GM12878 (cell line): ENCODE results near the gene NMRK1. TPM values are rescaled to one million over a fixed set of nuclear protein-coding genes. Genes with fewer than 3 reads are reported as not detected.

ENCODE experiments used
- ATAC-seq: fragments of 200-7000 bp; cut with Tn5 transposase; 3 replicates; pipeline ENCODE4 v1.9.1; 2020; ENCODE audit warnings: mild to moderate bottlenecking, moderate library complexity
- BruUV-seq: library from RNA; stranded (reverse); fragments of 400-500 nt; replicated peaks from 2 replicates; lab custom pipeline; 2021; lab: Mats Ljungman, UMichigan
- CTCF ChIA-PET: fragments of 300-600 bp; sonication (Branson Sonifier 250); formaldehyde crosslinking; extraction: SDS; loops from one replicate; lab custom pipeline; 2021; ENCODE audit warnings: inconsistent platforms; lab: Yijun Ruan, JAX
- POLR2A ChIA-PET: fragments of 350-600 bp; formaldehyde crosslinking; extraction: SDS; loops from one replicate; lab custom pipeline; 2021; ENCODE audit warnings: inconsistent platforms; lab: Charles Lee
- RAD21 ChIA-PET: fragments of 300-600 bp; sonication (Branson Sonifier 250); formaldehyde crosslinking; loops from one replicate; lab custom pipeline; 2023; ENCODE audit warnings: antibody characterized with exemption; ENCODE audit not compliant: unreplicated experiment; lab: Charles Lee
- SMC1A ChIA-PET: fragments of 300-600 bp; sonication (Branson Sonifier 250); formaldehyde crosslinking; loops from one replicate; lab custom pipeline; 2023; ENCODE audit not compliant: unreplicated experiment, uncharacterized antibody; lab: Charles Lee
- DNase-seq: peaks from one replicate; pipeline ENCODE4 v3.0.0-alpha.2; 2011; ENCODE audit warnings: low read depth, low spot score
- FAIRE-seq: peaks from 3 replicates; lab custom pipeline; 2011; peaks lifted over from hg19 to GRCh38; lab: Jason Lieb, UNC
- H2AFZ ChIP-seq: 2 replicates; pipeline ENCODE4 v1.6.0; 2011; ENCODE audit warnings: low read depth, low read length, control low read depth; ENCODE audit not compliant: control insufficient read depth
- H3K27ac ChIP-seq: 2 replicates; pipeline ENCODE4 v1.5.1; 2011; ENCODE audit warnings: control low read depth; ENCODE audit not compliant: control insufficient read depth, insufficient read depth
- H3K27me3 ChIP-seq, 2 experiments: replicated peaks in 1 of 2; 2 replicates each; pipeline versions ENCODE4 v1.6.0 to v1.6.1; 2011; ENCODE audit warnings: low read length in 1 of 2; ENCODE audit not compliant: control insufficient read depth in 2 of 2, insufficient read depth in 2 of 2
- H3K36me3 ChIP-seq, 2 experiments: 2 replicates each; pipeline ENCODE4 v1.5.1; 2011; ENCODE audit warnings: low read length in 1 of 2; ENCODE audit not compliant: control insufficient read depth in 2 of 2, insufficient read depth in 2 of 2
- H3K4me1 ChIP-seq: 2 replicates; pipeline ENCODE4 v1.6.1; 2011; ENCODE audit warnings: mild to moderate bottlenecking, low read length, moderate library complexity, mixed read lengths; ENCODE audit not compliant: control insufficient read depth, insufficient read depth
- H3K4me2 ChIP-seq: 2 replicates; pipeline ENCODE4 v1.6.0; 2011; ENCODE audit warnings: control low read depth; ENCODE audit not compliant: control insufficient read depth, insufficient read depth
- H3K4me3 ChIP-seq: fragments of 200-600 bp; sonication (generic); 2 replicates; pipeline ENCODE4 v1.5.1; 2016
- H3K79me2 ChIP-seq: 2 replicates; pipeline ENCODE4 v1.6.0; 2011; ENCODE audit warnings: low read length; ENCODE audit not compliant: control insufficient read depth, insufficient read depth
- H3K9ac ChIP-seq: 2 replicates; pipeline ENCODE4 v1.8.0; 2011; ENCODE audit warnings: low read length, control low read depth, mixed read lengths; ENCODE audit not compliant: control insufficient read depth, insufficient read depth
- H3K9me3 ChIP-seq: replicated peaks from 3 replicates; pipeline ENCODE4 v1.5.1; 2011; ENCODE audit warnings: mild to moderate bottlenecking, low read length; ENCODE audit not compliant: control insufficient read depth, insufficient read depth
- H4K20me1 ChIP-seq: 2 replicates; pipeline ENCODE4 v1.6.0; 2011; ENCODE audit not compliant: control insufficient read depth, insufficient read depth
- ASH2L ChIP-seq: fragments of 300-600, 200-600 bp; sonication (generic); IDR thresholded peaks from 2 replicates; pipeline ENCODE4 v1.6.1; 2017; ENCODE audit warnings: low read depth, mild to moderate bottlenecking, borderline replicate concordance
- BMI1 ChIP-seq: fragments of 450-650 bp; IDR thresholded peaks from 2 replicates; pipeline ENCODE4 v1.6.1; 2016; ENCODE audit warnings: mild to moderate bottlenecking, moderate library complexity, borderline replicate concordance
- CBFB ChIP-seq: IDR thresholded peaks from 2 replicates; pipeline ENCODE4 v1.6.1; 2016; ENCODE audit warnings: antibody characterized with exemption, low read depth
- IKZF1 ChIP-seq: fragments of 450-650 bp; conservative IDR thresholded peaks from 2 replicates; pipeline ENCODE4 v1.6.1; 2017; ENCODE audit warnings: antibody characterized with exemption, mild to moderate bottlenecking
- IRF4 ChIP-seq: IDR thresholded peaks from 2 replicates; pipeline ENCODE4 v1.6.1; 2011; ENCODE audit warnings: low read depth, low read length
- NFIC ChIP-seq: IDR thresholded peaks from 2 replicates; pipeline ENCODE4 v1.6.1; 2012; ENCODE audit warnings: low read depth, mild to moderate bottlenecking, inconsistent platforms, low read length, moderate library complexity
- NR2F1 ChIP-seq: fragments of 450-650 bp; conservative IDR thresholded peaks from 2 replicates; pipeline ENCODE4 v1.6.1; 2017; ENCODE audit warnings: mild to moderate bottlenecking
- SIX5 ChIP-seq: IDR thresholded peaks from 2 replicates; pipeline ENCODE4 v1.6.1; 2011; ENCODE audit warnings: mild to moderate bottlenecking, low read depth, low read length, moderate library complexity; ENCODE audit not compliant: severe bottlenecking
- SRF ChIP-seq, 2 experiments: IDR thresholded peaks; 2 replicates each; pipeline ENCODE4 v1.6.1; 2011; ENCODE audit warnings: low read depth in 2 of 2, low read length in 2 of 2, mild to moderate bottlenecking in 1 of 2, moderate library complexity in 1 of 2
- ZBED1 ChIP-seq: IDR thresholded peaks from 2 replicates; pipeline ENCODE4 v1.6.1; 2016; ENCODE audit warnings: borderline replicate concordance
- ZBTB40 ChIP-seq: fragments of 450-650 bp; IDR thresholded peaks from 2 replicates; pipeline ENCODE4 v1.6.1; 2016; ENCODE audit warnings: mild to moderate bottlenecking, moderate library complexity, borderline replicate concordance
- ZNF207 ChIP-seq: fragments of 450-650 bp; IDR thresholded peaks from 2 replicates; pipeline ENCODE4 v1.6.1; 2014; ENCODE audit warnings: antibody characterized with exemption, mild to moderate bottlenecking, borderline replicate concordance
- WGBS: methylation state at CpG from one replicate; pipeline ENCODE4 v1.1.6; 2016; ENCODE audit warnings: low lambda C conversion rate; ENCODE audit not compliant: insufficient replicate concordance, insufficient coverage; ENCODE audit errors: missing lambda C conversion rate; 5-methylcytosine and 5-hydroxymethylcytosine counted together
- in situ Hi-C: fragments of 300-500 bp; cut with MboI; formaldehyde crosslinking; loops from 9 replicates; pipeline ENCODE4 v1.14.3; 2018; ENCODE audit warnings: mixed read lengths
- intact Hi-C: fragments of 100-400 bp; cut with micrococcal nuclease; formaldehyde crosslinking; loops from one replicate; pipeline ENCODE4 v1.14.2; 2022; ENCODE audit not compliant: unreplicated experiment
- polyA plus RNA-seq, 11 experiments: library from polyadenylated mRNA; depleted of rRNA in 4 of 11; unstranded in 6 of 11; stranded (reverse) in 5 of 11; fragments of >200 nt; fragmentation: Nextera tagmentation in 4 of 11; fragmentation: Illumina TruSeq in 1 of 11; extraction: Ambion mirVana in 4 of 11; extraction: Trizol in 1 of 11; gene quantifications; 1 replicate in 1 of 11; 2 replicates in 10 of 11; pipeline versions ENCODE4 v1.2.1 to v1.2.3, GENCODE V29; 2011 to 2016; ENCODE audit warnings: inconsistent platforms in 2 of 11, missing spikeins in 2 of 11, low read depth in 1 of 11
- total RNA-seq, 4 experiments: library from RNA; depleted of rRNA in 3 of 4; stranded (reverse); fragments of >200 nt in 3 of 4; fragmentation: Illumina TruSeq in 1 of 4; extraction: Trizol in 1 of 4; gene quantifications; 2 replicates each; pipeline versions ENCODE4 v1.2.1 to v1.2.3, GENCODE V29; 2013 to 2021

The NMRK1 gene
- total and polyA plus RNA-seq, 10 of the 15 experiments (the other 5 are each of a cell fraction or from before 2014, with no cell fraction given): 8.4 to 17.2 (median 12.1) TPM

GRCh38 chr9:75064307-75065025 lies 23.5 kb downstream of the NMRK1 start:
- ChIA-PET POLR2A (interaction anchor here (0.9 kb wide), 1 partner anchor 17 kb away, joined by 3 read pairs; no protein-coding TSS in a partner anchor), RAD21 (interaction anchor here (1.1 kb wide), 1 partner anchor 9 kb away, joined by 4 read pairs; no protein-coding TSS in a partner anchor), SMC1A (interaction anchor here (1.0 to 1.9 kb wide), 4 partner anchors 11 to 62 kb away, joined by 3 to 6 read pairs (median 4); no protein-coding TSS in a partner anchor), CTCF (interaction anchor here (0.9 to 1.8 kb wide), 7 partner anchors 12 to 291 kb away, joined by 3 to 6 read pairs (median 4); partner anchors contain the start of gene CARNMT1)
- no TSS peak for BruUV-seq
- FAIRE-seq (no peak), ATAC-seq (no peak), DNase-seq (no peak)
- 93% methylated on average over 2 of the region's 2 CpGs for WGBS
- Histone ChIP-seq H3K4me3 (no peak overlapping the region), H3K79me2 (no peaks in the 10 kb centered on the region), H3K27me3 (no peaks in the 10 kb centered on the region), H3K9ac (no peak overlapping the region), H3K36me3 (no peaks in the 10 kb centered on the region), H3K4me1 (no peaks in the 10 kb centered on the region), H3K9me3 (no peaks in the 10 kb centered on the region), H3K4me2 (no peak overlapping the region), H2AFZ (no peak overlapping the region), H3K27ac (no peak overlapping the region), H4K20me1 (no peaks in the 10 kb centered on the region)
- TF ChIP-seq ZBED1: no peak
- TF ChIP-seq SRF (IDR thresholded peaks at IDR 0.05; ENCODE audit: low read depth in 2 of 2, low read length in 2 of 2): no peak
- no peak for TF ChIP-seq IRF4
- no peak for TF ChIP-seq NR2F1
- no peak for TF ChIP-seq SIX5
- TF ChIP-seq ZBTB40: no peak
- no peak for TF ChIP-seq ZNF207
- no peak for TF ChIP-seq BMI1
- no peak for TF ChIP-seq ASH2L
- no peak for TF ChIP-seq CBFB
- no peak for TF ChIP-seq NFIC
- no peak for TF ChIP-seq IKZF1
- intact Hi-C loops (no loop called here), in situ Hi-C loops (no loop called here)
